IMR-90 (cell line): ENCODE results near the gene CTIF. TPM values are rescaled to one million over a fixed set of nuclear protein-coding genes. Genes with fewer than 3 reads are reported as not detected.

Experiments used
- ATAC-seq: fragments of 200-7000 bp; cut with Tn5 transposase; 2 replicates; pipeline ENCODE4 v1.9.1; 2020; ENCODE audit warnings: low read depth, mild to moderate bottlenecking, moderate library complexity
- BruUV-seq: library from RNA; stranded (reverse); fragments of 400-500 nt; replicated peaks from 2 replicates; lab custom pipeline; 2021; lab: Mats Ljungman, UMichigan
- CTCF ChIA-PET: fragments of 300-600 bp; formaldehyde crosslinking; extraction: SDS; loops from one replicate; lab custom pipeline; 2021; ENCODE audit warnings: antibody characterized with exemption; lab: Yijun Ruan, JAX
- POLR2A ChIA-PET: fragments of 300-600 bp; sonication (Branson Sonifier 250); formaldehyde crosslinking; loops from one replicate; lab custom pipeline; 2022; ENCODE audit warnings: antibody characterized with exemption; ENCODE audit not compliant: unreplicated experiment; lab: Charles Lee
- DNase-seq: peaks from one replicate; pipeline ENCODE4 v3.0.0; 2013
- H2AFZ ChIP-seq: replicated peaks from 2 replicates; pipeline ENCODE3; 2013; ENCODE audit warnings: low read length, mild to moderate bottlenecking; ENCODE audit not compliant: poor library complexity
- H2AK5ac ChIP-seq: 2 replicates; pipeline ENCODE4 v1.6.1; 2013; ENCODE audit warnings: low read depth, low read length, inconsistent platforms
- H2AK9ac ChIP-seq: replicated peaks from 2 replicates; pipeline ENCODE3; 2013; ENCODE audit warnings: mild to moderate bottlenecking, low read depth, low read length, moderate library complexity; ENCODE audit not compliant: poor library complexity
- H2BK120ac ChIP-seq: 2 replicates; pipeline ENCODE4 v1.6.1; 2013; ENCODE audit warnings: low read depth, low read length, inconsistent platforms
- H2BK15ac ChIP-seq: 3 replicates; pipeline ENCODE4 v1.6.1; 2013; ENCODE audit warnings: low read depth, low read length, inconsistent platforms
- H2BK20ac ChIP-seq: 2 replicates; pipeline ENCODE4 v1.6.1; 2013; ENCODE audit warnings: low read depth, mild to moderate bottlenecking, inconsistent platforms, low read length, moderate library complexity
- H2BK5ac ChIP-seq: 2 replicates; pipeline ENCODE4 v1.6.1; 2013; ENCODE audit warnings: mild to moderate bottlenecking, low read depth, low read length, inconsistent platforms; ENCODE audit not compliant: poor library complexity, severe bottlenecking
- H3K14ac ChIP-seq: replicated peaks from 2 replicates; pipeline ENCODE4 v1.6.1; 2013; ENCODE audit warnings: low read depth, low read length, inconsistent platforms
- H3K18ac ChIP-seq: 2 replicates; pipeline ENCODE4 v1.6.1; 2013; ENCODE audit warnings: low read depth, low read length, control low read depth
- H3K23ac ChIP-seq: 2 replicates; pipeline ENCODE4 v1.6.1; 2013; ENCODE audit warnings: low read depth, low read length, inconsistent platforms
- H3K27ac ChIP-seq: 2 replicates; pipeline ENCODE4 v1.5.1; 2013; ENCODE audit warnings: mild to moderate bottlenecking, control low read depth, low read length; ENCODE audit not compliant: insufficient read depth
- H3K27me3 ChIP-seq: 2 replicates; pipeline ENCODE4 v1.6.1; 2013; ENCODE audit warnings: low read length; ENCODE audit not compliant: control insufficient read depth, insufficient read depth
- H3K36me3 ChIP-seq: 2 replicates; pipeline ENCODE4 v1.6.1; 2013; ENCODE audit warnings: low read length, mixed read lengths; ENCODE audit not compliant: control insufficient read depth, insufficient read depth
- H3K4ac ChIP-seq: 2 replicates; pipeline ENCODE4 v1.6.1; 2013; ENCODE audit warnings: low read depth, low read length, inconsistent platforms
- H3K4me1 ChIP-seq: 2 replicates; pipeline ENCODE4 v1.6.1; 2013; ENCODE audit warnings: low read length, mixed read lengths; ENCODE audit not compliant: control insufficient read depth, insufficient read depth
- H3K4me2 ChIP-seq: 2 replicates; pipeline ENCODE4 v1.6.1; 2013; ENCODE audit warnings: low read depth, mild to moderate bottlenecking, control low read depth, low read length, moderate library complexity
- H3K4me3 ChIP-seq: 2 replicates; pipeline ENCODE4 v1.5.1; 2013; ENCODE audit warnings: low read depth, mild to moderate bottlenecking, control low read depth, low read length, moderate library complexity; ENCODE audit not compliant: insufficient read depth
- H3K56ac ChIP-seq: 2 replicates; pipeline ENCODE4 v1.6.1; 2013; ENCODE audit warnings: low read length, inconsistent platforms; ENCODE audit not compliant: insufficient read depth; ENCODE audit errors: extremely low read depth
- H3K79me1 ChIP-seq, 2 experiments: 2 replicates each; pipeline ENCODE4 v1.6.1; 2013; ENCODE audit warnings: low read length in 2 of 2, inconsistent platforms in 1 of 2, low read depth in 1 of 2
- H3K9ac ChIP-seq: 2 replicates; pipeline ENCODE4 v1.6.1; 2013; ENCODE audit warnings: low read depth, low read length, control low read depth
- H3K9me1 ChIP-seq: 2 replicates; pipeline ENCODE4 v1.6.1; 2013; ENCODE audit warnings: low read length, inconsistent platforms; ENCODE audit not compliant: insufficient read depth
- H3K9me3 ChIP-seq: 2 replicates; pipeline ENCODE4 v1.6.1; 2013; ENCODE audit warnings: low read length; ENCODE audit not compliant: control insufficient read depth, insufficient read depth
- H4K20me1 ChIP-seq: 2 replicates; pipeline ENCODE4 v1.6.1; 2013; ENCODE audit warnings: low read length, inconsistent platforms; ENCODE audit not compliant: insufficient read depth
- H4K5ac ChIP-seq: 2 replicates; pipeline ENCODE4 v1.6.1; 2013; ENCODE audit warnings: mild to moderate bottlenecking, low read depth, low read length, control low read depth
- H4K8ac ChIP-seq, 2 experiments: 2 replicates each; pipeline ENCODE4 v1.6.1; 2013; ENCODE audit warnings: low read depth in 2 of 2, low read length in 2 of 2, control low read depth in 1 of 2, inconsistent platforms in 1 of 2
- H4K91ac ChIP-seq: 2 replicates; pipeline ENCODE4 v1.6.1; 2013; ENCODE audit warnings: low read depth, low read length, inconsistent platforms; ENCODE audit not compliant: insufficient read depth
- BHLHE40 ChIP-seq: fragments of 150-350 bp; IDR thresholded peaks from 2 replicates; pipeline ENCODE4 v1.6.1; 2016; ENCODE audit warnings: mild to moderate bottlenecking, low read depth, low read length
- CEBPB ChIP-seq: IDR thresholded peaks from 2 replicates; pipeline ENCODE4 v1.6.1; 2012; ENCODE audit warnings: low read depth, low read length, improper control_type of control experiment
- CHD1 ChIP-seq: IDR thresholded peaks from 2 replicates; pipeline ENCODE4 v1.6.1; 2012; ENCODE audit warnings: low read depth, low read length, improper control_type of control experiment
- FOS ChIP-seq: fragments of 150-350 bp; IDR thresholded peaks from 2 replicates; pipeline ENCODE4 v1.6.1; 2016; ENCODE audit warnings: low read depth, low read length
- MAFK ChIP-seq: IDR thresholded peaks from 2 replicates; pipeline ENCODE4 v1.6.1; 2012; ENCODE audit warnings: low read depth, low read length, improper control_type of control experiment
- NFE2L2 ChIP-seq: fragments of 150-350 bp; IDR thresholded peaks from 2 replicates; pipeline ENCODE4 v1.6.1; 2016; ENCODE audit warnings: low read depth, mild to moderate bottlenecking, low read length
- RAD21 ChIP-seq: IDR thresholded peaks from 2 replicates; pipeline ENCODE4 v1.6.1; 2012; ENCODE audit warnings: low read length, improper control_type of control experiment
- RCOR1 ChIP-seq: IDR thresholded peaks from 2 replicates; pipeline ENCODE4 v1.6.1; 2012; ENCODE audit warnings: mild to moderate bottlenecking, low read length, improper control_type of control experiment; ENCODE audit not compliant: insufficient replicate concordance
- RFX5 ChIP-seq: IDR thresholded peaks from 2 replicates; pipeline ENCODE4 v1.8.0; 2012; ENCODE audit warnings: low read depth, mild to moderate bottlenecking, low read length, moderate library complexity
- SMC3 ChIP-seq: fragments of 150-350 bp; IDR thresholded peaks from 2 replicates; pipeline ENCODE4 v1.6.1; 2016; ENCODE audit warnings: low read depth, mild to moderate bottlenecking, antibody characterized with exemption, low read length, moderate library complexity
- WGBS, 2 experiments: methylation state at CpG; one replicate each; pipeline versions ENCODE4 v1.1.5 to v1.1.7; 2013; ENCODE audit warnings: missing lambda C conversion rate in 2 of 2; ENCODE audit not compliant: insufficient read length in 1 of 2; ENCODE audit errors: extremely low coverage in 2 of 2; 5-methylcytosine and 5-hydroxymethylcytosine counted together
- dilution Hi-C: fragments of 300-500 bp; cut with HindIII; formaldehyde crosslinking; loops from one replicate; pipeline ENCODE4 v1.14.3; 2018; ENCODE audit warnings: low sequenced_read_pairs; ENCODE audit not compliant: unreplicated experiment
- in situ Hi-C: fragments of 300-500 bp; cut with MboI; formaldehyde crosslinking; loops from 3 replicates; pipeline ENCODE4 v1.14.3; 2019; ENCODE audit warnings: low sequenced_read_pairs, inconsistent platforms, mixed read lengths
- intact Hi-C: fragments of 100-400 bp; cut with micrococcal nuclease; formaldehyde crosslinking; loops from 2 replicates; pipeline ENCODE4 v1.10.0; 2022
- polyA plus RNA-seq, 3 experiments: library from polyadenylated mRNA; depleted of rRNA; stranded (reverse); fragments of >200 nt; gene quantifications; 2 replicates each; pipeline ENCODE4 v1.2.3, GENCODE V29; 2012; ENCODE audit warnings: low replicate concordance in 1 of 3
- total RNA-seq: library from RNA; depleted of rRNA; stranded (reverse); fragments of >200 nt; gene quantifications from 2 replicates; pipeline ENCODE4 v1.2.3, GENCODE V29; 2012
- TF ChIP-seq, protein P1 (sequence below): fragments of 150-350 bp; IDR thresholded peaks from 2 replicates; pipeline ENCODE4 v1.6.1; 2016; ENCODE audit warnings: low read depth, mild to moderate bottlenecking, low read length, moderate library complexity, borderline replicate concordance
- TF ChIP-seq, protein P2 (sequence below): conservative IDR thresholded peaks from 2 replicates; pipeline ENCODE4 v1.5.1; 2012; ENCODE audit warnings: mild to moderate bottlenecking, low read depth, low read length, improper control_type of control experiment
- TF ChIP-seq, protein P3 (sequence below): fragments of 150-350 bp; IDR thresholded peaks from 2 replicates; pipeline ENCODE4 v1.6.1; 2017; ENCODE audit warnings: mild to moderate bottlenecking, antibody characterized with exemption, low read length, low read depth

CTIF gene
- total and polyA plus RNA-seq, 2 of the 4 experiments (the other 2 are of a cell fraction): 25.1 to 57.0 TPM

DNA sequence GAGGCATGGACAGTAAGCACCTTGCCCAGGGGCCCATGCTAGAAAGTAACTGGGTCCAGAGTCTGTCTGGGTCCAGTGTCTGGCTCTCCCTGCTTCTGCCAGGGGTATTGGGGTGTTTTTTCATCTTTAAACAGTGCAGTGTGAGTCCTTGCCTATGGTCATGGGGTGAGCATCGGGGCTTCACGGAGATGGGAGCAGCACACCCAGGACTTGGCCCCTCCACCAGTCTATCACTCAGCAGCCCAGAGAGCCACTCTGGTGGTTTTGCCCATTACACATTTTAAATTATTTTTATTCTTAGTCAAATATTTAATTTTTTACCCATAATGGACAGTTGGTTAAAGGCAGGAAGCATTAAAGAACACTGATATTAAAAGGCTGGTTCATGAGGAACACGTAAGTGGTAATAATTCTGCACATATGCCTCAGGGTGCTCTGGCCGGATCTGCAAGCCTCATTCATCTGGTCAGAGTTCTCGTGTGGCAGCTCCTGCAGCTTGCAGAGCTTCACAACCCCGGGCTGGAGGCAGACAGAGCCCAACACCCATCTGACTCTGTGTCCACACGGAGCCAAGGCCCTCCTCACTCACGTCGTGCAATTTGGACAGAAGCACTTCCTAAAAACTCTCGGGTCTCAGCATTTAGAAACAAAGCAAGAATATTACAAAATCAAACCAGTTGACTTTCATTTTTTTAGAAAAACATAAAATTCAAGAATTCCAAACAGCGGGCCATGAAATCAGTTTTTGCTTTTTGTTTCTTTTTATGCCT is 204.1 kb downstream of the CTIF start:
- H3K23ac ChIP-seq: peak overlapping the region; percentile 61; the same call in 1 of the 2 replicates
- BruUV-seq: no TSS peak
- peak overlapping the region; percentile 11; the same call in 1 of the 2 replicates for H3K14ac ChIP-seq
- ATAC-seq: peak; percentile 90
- peak overlapping the region; percentile 67 for H2AK9ac ChIP-seq
- H4K91ac ChIP-seq: 0 out of 2 replicates have a peak overlapping the region, but pooled peaks have one; percentile 6
- peak overlapping the region; percentile 29 for H3K4me2 ChIP-seq
- H4K20me1 ChIP-seq: peaks cover 21% of the 10 kb centered on the region
- no peaks in the 10 kb centered on the region for H3K9me3 ChIP-seq
- peak overlapping the region; percentile 9 for H2BK5ac ChIP-seq
- no peaks in the 10 kb centered on the region for H3K27me3 ChIP-seq
- CTCF ChIA-PET: interaction anchor here (0.6 kb wide), 1 partner anchor 110 kb away, joined by 3 read pairs; no protein-coding TSS in a partner anchor
- H2BK15ac ChIP-seq: no peak overlapping the region
- H2AFZ ChIP-seq: peak overlapping the region; percentile 53
- no peak overlapping the region for H4K5ac ChIP-seq
- H2AK5ac ChIP-seq: no peak overlapping the region
- H3K9me1 ChIP-seq: peaks cover 36% of the 10 kb centered on the region
- intact Hi-C loops (no loop called here), in situ Hi-C loops (no loop called here), dilution Hi-C loops (no loop called here)
- H3K18ac ChIP-seq: peak overlapping the region; percentile 17; the same call in 1 of the 2 replicates
- no peak overlapping the region for H3K4me3 ChIP-seq
- peak overlapping the region; percentile 20; the same call in 1 of the 2 replicates for H3K9ac ChIP-seq
- POLR2A ChIA-PET: no interaction called here
- H3K36me3 ChIP-seq: peaks cover 5% of the 10 kb centered on the region
- H3K4me1 ChIP-seq: peaks cover 17% of the 10 kb centered on the region
- peak overlapping the region; percentile 11; the same call in 1 of the 2 replicates for H3K4ac ChIP-seq
- peak overlapping the region in 1 of 2 experiments; percentile 6; a peak in 1 of 4 replicates for H4K8ac ChIP-seq
- H2BK120ac ChIP-seq: peak overlapping the region; percentile 0; the same call in 1 of the 2 replicates
- H3K27ac ChIP-seq: peak overlapping the region; percentile 4; the same call in 1 of the 2 replicates
- no peak overlapping the region for H3K56ac ChIP-seq
- peak; percentile 71 for DNase-seq
- H3K79me1 ChIP-seq: peaks cover 18 to 82% of the 10 kb centered on the region in 2 experiments; a peak in 3 of 4 replicates
- no peak overlapping the region for H2BK20ac ChIP-seq
- 10% methylated on average over 4 of the region's 11 CpGs; no CpG with 5 or more reads in 1 of the 2 experiments for WGBS, 2 experiments
- TF ChIP-seq CEBPB (no peak), CHD1 (no peak), RAD21 (no peak), FOS (no peak), MAFK (no peak), SMC3 (no peak), RCOR1 (no peak), BHLHE40 (no peak), NFE2L2 (no peak), RFX5 (no peak)
- TF ChIP-seq, protein P1, sequence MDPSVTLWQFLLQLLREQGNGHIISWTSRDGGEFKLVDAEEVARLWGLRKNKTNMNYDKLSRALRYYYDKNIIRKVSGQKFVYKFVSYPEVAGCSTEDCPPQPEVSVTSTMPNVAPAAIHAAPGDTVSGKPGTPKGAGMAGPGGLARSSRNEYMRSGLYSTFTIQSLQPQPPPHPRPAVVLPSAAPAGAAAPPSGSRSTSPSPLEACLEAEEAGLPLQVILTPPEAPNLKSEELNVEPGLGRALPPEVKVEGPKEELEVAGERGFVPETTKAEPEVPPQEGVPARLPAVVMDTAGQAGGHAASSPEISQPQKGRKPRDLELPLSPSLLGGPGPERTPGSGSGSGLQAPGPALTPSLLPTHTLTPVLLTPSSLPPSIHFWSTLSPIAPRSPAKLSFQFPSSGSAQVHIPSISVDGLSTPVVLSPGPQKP: no peak
- TF ChIP-seq, protein P2, sequence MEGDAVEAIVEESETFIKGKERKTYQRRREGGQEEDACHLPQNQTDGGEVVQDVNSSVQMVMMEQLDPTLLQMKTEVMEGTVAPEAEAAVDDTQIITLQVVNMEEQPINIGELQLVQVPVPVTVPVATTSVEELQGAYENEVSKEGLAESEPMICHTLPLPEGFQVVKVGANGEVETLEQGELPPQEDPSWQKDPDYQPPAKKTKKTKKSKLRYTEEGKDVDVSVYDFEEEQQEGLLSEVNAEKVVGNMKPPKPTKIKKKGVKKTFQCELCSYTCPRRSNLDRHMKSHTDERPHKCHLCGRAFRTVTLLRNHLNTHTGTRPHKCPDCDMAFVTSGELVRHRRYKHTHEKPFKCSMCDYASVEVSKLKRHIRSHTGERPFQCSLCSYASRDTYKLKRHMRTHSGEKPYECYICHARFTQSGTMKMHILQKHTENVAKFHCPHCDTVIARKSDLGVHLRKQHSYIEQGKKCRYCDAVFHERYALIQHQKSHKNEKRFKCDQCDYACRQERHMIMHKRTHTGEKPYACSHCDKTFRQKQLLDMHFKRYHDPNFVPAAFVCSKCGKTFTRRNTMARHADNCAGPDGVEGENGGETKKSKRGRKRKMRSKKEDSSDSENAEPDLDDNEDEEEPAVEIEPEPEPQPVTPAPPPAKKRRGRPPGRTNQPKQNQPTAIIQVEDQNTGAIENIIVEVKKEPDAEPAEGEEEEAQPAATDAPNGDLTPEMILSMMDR: no peak
- TF ChIP-seq, protein P3, sequence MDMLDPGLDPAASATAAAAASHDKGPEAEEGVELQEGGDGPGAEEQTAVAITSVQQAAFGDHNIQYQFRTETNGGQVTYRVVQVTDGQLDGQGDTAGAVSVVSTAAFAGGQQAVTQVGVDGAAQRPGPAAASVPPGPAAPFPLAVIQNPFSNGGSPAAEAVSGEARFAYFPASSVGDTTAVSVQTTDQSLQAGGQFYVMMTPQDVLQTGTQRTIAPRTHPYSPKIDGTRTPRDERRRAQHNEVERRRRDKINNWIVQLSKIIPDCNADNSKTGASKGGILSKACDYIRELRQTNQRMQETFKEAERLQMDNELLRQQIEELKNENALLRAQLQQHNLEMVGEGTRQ: no peak
